Measurements from ENCODE around the gene TRAK2. TPM values are rescaled to one million over a fixed set of nuclear protein-coding genes. Genes with fewer than 3 reads are reported as not detected.

TRAK2 gene
- total RNA-seq, 1 donor from 2014 or later, result 66.5 TPM

- ATAC-seq, result no peak
- intact Hi-C loops (cut with DNase I), result no loop called here
- no peak for TF ChIP-seq CTCF (IDR thresholded peaks at IDR 0.05)
- Histone ChIP-seq H3K9me3 (no peaks in the 10 kb centered on the region), H3K36me3 (peaks cover 33% of the 10 kb centered on the region), H3K27me3 (ENCODE audit: low read depth) (no peaks in the 10 kb centered on the region), H3K4me3 (no peak overlapping the region), H3K27ac (no peak overlapping the region), H3K4me1 (no peaks in the 10 kb centered on the region)
- DNase-seq, result no peak
Observed at GRCh38 chr2:201458381-201458780, 7.1 kb upstream of the TRAK2 start.

- intact Hi-C loops (cut with DNase I), result no loop called here
Observed at GRCh38 chr2:201452922-201453643, 1.8 kb upstream of the TRAK2 start.

GRCh38 chr2:201452058-201452921 lies 1.0 kb upstream of the TRAK2 start:
- intact Hi-C loops (cut with DNase I), result no loop called here
- no peaks in the 10 kb centered on the region for H3K9me3 ChIP-seq
- peaks cover 38% of the 10 kb centered on the region for H3K4me1 ChIP-seq
- ATAC-seq, result peak; percentile 60 to 68
- H3K27me3 ChIP-seq (ENCODE audit: low read depth), result no peaks in the 10 kb centered on the region
- DNase-seq, result no peak
- H3K36me3 ChIP-seq, result no peaks in the 10 kb centered on the region
- TF ChIP-seq CTCF (IDR thresholded peaks at IDR 0.05), result no peak
- H3K27ac ChIP-seq, result peak overlapping the region; percentile 87
- peak overlapping the region; percentile 86 for H3K4me3 ChIP-seq

More at GRCh38 chr2:201452922-201453643, 1.8 kb upstream of the TRAK2 start:
- Histone ChIP-seq H3K27ac (no peak overlapping the region), H3K27me3 (ENCODE audit: low read depth) (no peaks in the 10 kb centered on the region), H3K9me3 (no peaks in the 10 kb centered on the region), H3K4me3 (peak overlapping the region; percentile 86), H3K36me3 (no peaks in the 10 kb centered on the region), H3K4me1 (peaks cover 31% of the 10 kb centered on the region)
- no peak for TF ChIP-seq CTCF (IDR thresholded peaks at IDR 0.05)
- ATAC-seq (no peak), DNase-seq (no peak)

- Histone ChIP-seq H3K4me1 (peaks cover 45% of the 10 kb centered on the region), H3K27me3 (ENCODE audit: low read depth) (no peaks in the 10 kb centered on the region), H3K9me3 (no peaks in the 10 kb centered on the region), H3K36me3 (no peaks in the 10 kb centered on the region), H3K27ac (peak overlapping the region; percentile 87), H3K4me3 (peak overlapping the region; percentile 86)
- peak; percentile 47 to 48 for ATAC-seq
- TF ChIP-seq CTCF (IDR thresholded peaks at IDR 0.05), result no peak
- DNase-seq, result no peak
- intact Hi-C loops (cut with DNase I), result no loop called here
Observed at GRCh38 chr2:201450954-201451291, 335 bp downstream of the TRAK2 start.

GRCh38 chr2:201448701-201449100 lies 2.6 kb downstream of the TRAK2 start:
- Histone ChIP-seq H3K27ac (no peak overlapping the region), H3K4me1 (peaks cover 60% of the 10 kb centered on the region)
- intact Hi-C loops (cut with DNase I), result no loop called here

More at GRCh38 chr2:201448701-201449100, 2.6 kb downstream of the TRAK2 start:
- TF ChIP-seq CTCF (IDR thresholded peaks at IDR 0.05), result no peak
- Histone ChIP-seq H3K36me3 (no peaks in the 10 kb centered on the region), H3K4me3 (no peak overlapping the region), H3K27me3 (ENCODE audit: low read depth) (no peaks in the 10 kb centered on the region), H3K9me3 (no peaks in the 10 kb centered on the region)
- no peak for DNase-seq
- ATAC-seq, result no peak
